Calu3 (cell line): ENCODE results near the gene GLIPR1L1. TPM values are rescaled to one million over a fixed set of nuclear protein-coding genes. Genes with fewer than 3 reads are reported as not detected.
"Not testable (repeated sequence)": the region's sequence is repeated elsewhere in the genome, so short reads cannot be mapped to it uniquely, and the experiment has no call there.

Experiments used
- BruUV-seq: library from RNA; stranded (reverse); fragments of 400-500 nt; replicated peaks from 2 replicates; lab custom pipeline; 2021; lab: Mats Ljungman, UMichigan
- CTCF ChIA-PET: fragments of 300-600 bp; sonication (Branson Sonifier 250); formaldehyde crosslinking; loops from one replicate; lab custom pipeline; 2022; ENCODE audit warnings: antibody characterized with exemption; lab: Charles Lee
- DNase-seq: peaks from one replicate; pipeline ENCODE4 v3.0.0; 2022
- H3K27ac Mint-ChIP-seq: one replicate; pipeline ENCODE4 v1.8.0; 2022; ENCODE audit warnings: mixed read lengths; ENCODE audit not compliant: unreplicated experiment
- H3K27me3 Mint-ChIP-seq: one replicate; pipeline ENCODE4 v1.8.0; 2022; ENCODE audit warnings: mixed read lengths; ENCODE audit not compliant: unreplicated experiment
- H3K36me3 Mint-ChIP-seq: one replicate; pipeline ENCODE4 v1.8.0; 2022; ENCODE audit warnings: mild to moderate bottlenecking, moderate library complexity, mixed read lengths; ENCODE audit not compliant: insufficient read depth, unreplicated experiment
- H3K4me1 Mint-ChIP-seq: one replicate; pipeline ENCODE4 v1.8.0; 2022; ENCODE audit warnings: mild to moderate bottlenecking, low read depth, mixed read lengths; ENCODE audit not compliant: unreplicated experiment
- H3K4me3 Mint-ChIP-seq: one replicate; pipeline ENCODE4 v1.8.0; 2022; ENCODE audit warnings: mild to moderate bottlenecking, low read depth, moderate library complexity, mixed read lengths; ENCODE audit not compliant: unreplicated experiment
- H3K9me3 Mint-ChIP-seq: one replicate; pipeline ENCODE4 v1.8.0; 2022; ENCODE audit warnings: low read depth, mixed read lengths; ENCODE audit not compliant: unreplicated experiment
- intact Hi-C: fragments of 100-400 bp; cut with micrococcal nuclease; formaldehyde crosslinking; loops from one replicate; pipeline ENCODE4 v1.10.0; 2022; ENCODE audit not compliant: unreplicated experiment
- total RNA-seq: library from RNA; stranded (reverse); gene quantifications from 2 replicates; pipeline ENCODE4 v1.2.3, GENCODE V29; 2022
- TF ChIP-seq, protein P1 (sequence below): fragments of 200-600 bp; IDR thresholded peaks from one replicate; pipeline ENCODE4 v1.8.0; 2022; ENCODE audit warnings: antibody characterized with exemption; ENCODE audit not compliant: unreplicated experiment

Gene GLIPR1L1
- total RNA-seq, 1 experiment from 2014 or later = not detected

DNA sequence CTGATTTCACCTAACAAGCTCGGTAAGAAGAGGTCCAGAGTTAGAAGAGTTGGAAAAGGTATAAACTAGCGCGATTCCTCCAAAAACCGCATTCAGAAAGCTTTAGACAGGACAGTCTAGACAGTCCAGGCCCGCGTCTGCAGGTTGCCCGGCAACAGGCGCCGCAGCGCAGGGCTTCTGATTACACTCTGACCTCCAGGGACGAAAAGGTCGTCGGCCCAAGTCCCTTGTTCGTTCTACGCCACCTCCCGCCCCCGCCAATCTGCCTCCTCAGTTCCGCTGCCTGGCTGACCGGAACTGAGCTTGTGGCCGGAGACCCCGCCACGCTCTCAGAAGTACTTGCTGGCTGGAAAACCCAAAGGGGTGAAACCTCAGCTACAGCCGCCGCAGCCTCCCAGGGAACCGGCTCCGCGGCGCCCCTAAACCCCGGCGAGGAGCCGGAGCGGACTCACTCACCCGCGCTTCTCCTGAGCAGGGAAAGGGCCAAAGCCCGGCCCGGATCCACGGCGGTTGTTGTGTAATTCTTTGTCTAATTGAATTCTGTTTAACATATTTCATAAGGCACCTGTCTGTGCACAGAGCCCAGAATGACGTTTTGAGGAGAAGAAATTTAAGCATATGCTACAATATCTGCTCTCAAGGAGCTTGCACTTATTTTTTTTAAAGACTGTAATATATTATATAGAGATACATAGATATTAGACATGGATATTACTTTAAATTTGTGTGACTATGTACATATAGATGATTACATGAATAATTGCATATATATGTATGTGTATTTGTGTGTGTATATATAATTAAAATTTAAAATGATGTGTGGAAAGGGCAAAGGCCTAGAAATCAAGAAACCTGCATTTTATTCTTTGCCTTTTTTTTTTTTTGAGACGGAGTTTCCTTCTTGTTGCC lies 4.3 kb upstream of the GLIPR1L1 start, which contains the start of gene CAPS2:
Gene CAPS2 (minus strand): TSS at position 407 of the 909 bp plus-strand sequence. CDS start 3,826 bp downstream, outside the sequence.
- no TSS peak for BruUV-seq
- TF ChIP-seq, protein P1, sequence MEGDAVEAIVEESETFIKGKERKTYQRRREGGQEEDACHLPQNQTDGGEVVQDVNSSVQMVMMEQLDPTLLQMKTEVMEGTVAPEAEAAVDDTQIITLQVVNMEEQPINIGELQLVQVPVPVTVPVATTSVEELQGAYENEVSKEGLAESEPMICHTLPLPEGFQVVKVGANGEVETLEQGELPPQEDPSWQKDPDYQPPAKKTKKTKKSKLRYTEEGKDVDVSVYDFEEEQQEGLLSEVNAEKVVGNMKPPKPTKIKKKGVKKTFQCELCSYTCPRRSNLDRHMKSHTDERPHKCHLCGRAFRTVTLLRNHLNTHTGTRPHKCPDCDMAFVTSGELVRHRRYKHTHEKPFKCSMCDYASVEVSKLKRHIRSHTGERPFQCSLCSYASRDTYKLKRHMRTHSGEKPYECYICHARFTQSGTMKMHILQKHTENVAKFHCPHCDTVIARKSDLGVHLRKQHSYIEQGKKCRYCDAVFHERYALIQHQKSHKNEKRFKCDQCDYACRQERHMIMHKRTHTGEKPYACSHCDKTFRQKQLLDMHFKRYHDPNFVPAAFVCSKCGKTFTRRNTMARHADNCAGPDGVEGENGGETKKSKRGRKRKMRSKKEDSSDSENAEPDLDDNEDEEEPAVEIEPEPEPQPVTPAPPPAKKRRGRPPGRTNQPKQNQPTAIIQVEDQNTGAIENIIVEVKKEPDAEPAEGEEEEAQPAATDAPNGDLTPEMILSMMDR = no peak
- H3K27ac Mint-ChIP-seq = peak within 1 kb of the TSS; percentile 63
- H3K36me3 Mint-ChIP-seq = peaks cover 20% of the 10 kb centered on the region
- CTCF ChIA-PET = interaction anchor here (0.7 to 1.5 kb wide), 3 partner anchors 12 to 554 kb away, joined by 3 to 4 read pairs (median 3); partner anchors contain the start of gene GLIPR1
- no peaks in the 10 kb centered on the region for H3K9me3 Mint-ChIP-seq
- H3K27me3 Mint-ChIP-seq = no peaks in the 10 kb centered on the region
- H3K4me1 Mint-ChIP-seq = peaks cover 10% of the 10 kb centered on the region
- H3K4me3 Mint-ChIP-seq = peak within 1 kb of the TSS; percentile 78
- peak; percentile 90 for DNase-seq
- intact Hi-C loops = no loop called here

DNA sequence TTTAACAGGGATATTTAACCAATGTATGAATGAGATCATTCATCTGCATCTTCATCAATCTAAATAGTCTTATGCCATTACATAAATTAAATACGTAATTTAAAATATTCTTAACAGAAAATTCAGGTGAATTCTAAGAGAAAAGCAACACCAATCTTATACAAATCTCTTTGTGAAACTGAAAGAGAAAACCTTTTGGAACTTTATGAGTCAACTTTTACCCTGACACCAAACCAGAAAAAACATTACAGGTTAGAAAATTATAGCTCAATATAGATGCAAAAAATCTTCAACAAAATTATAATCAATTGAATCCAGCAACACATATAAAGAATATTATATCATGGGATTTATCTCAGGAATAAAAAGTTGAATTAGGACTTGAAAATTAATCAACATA lies 3.4 kb downstream of the GLIPR1L1 start:
- no TSS peak for BruUV-seq
- peaks cover 17% of the 10 kb centered on the region for H3K4me1 Mint-ChIP-seq
- H3K36me3 Mint-ChIP-seq = peaks cover 10% of the 10 kb centered on the region
- H3K27me3 Mint-ChIP-seq = no peaks in the 10 kb centered on the region
- H3K27ac Mint-ChIP-seq = no peak overlapping the region
- DNase-seq = no peak
- no peaks in the 10 kb centered on the region for H3K9me3 Mint-ChIP-seq
- intact Hi-C loops = no loop called here
- H3K4me3 Mint-ChIP-seq = no peak overlapping the region
- CTCF ChIA-PET = no interaction called here
- TF ChIP-seq, protein P1 = no peak

DNA sequence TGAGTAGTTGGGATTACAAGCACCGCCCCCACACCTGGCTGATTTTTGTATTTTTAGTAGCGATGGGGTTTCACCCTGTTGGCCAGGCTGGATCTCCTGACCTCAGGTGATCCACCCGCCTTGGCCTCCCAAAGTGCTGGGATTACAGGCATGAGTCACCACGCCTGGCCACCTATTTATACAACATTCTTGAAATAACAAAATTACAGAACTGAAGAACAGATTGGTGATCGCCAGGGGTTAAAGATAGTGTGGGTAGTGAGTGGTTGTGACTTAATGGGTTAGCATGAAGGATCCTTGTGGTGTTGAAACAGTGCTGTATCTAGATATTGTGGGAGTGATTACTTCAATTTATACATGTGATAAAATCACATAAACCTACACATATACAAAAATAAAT lies 7.4 kb downstream of the GLIPR1L1 start:
- no TSS peak for BruUV-seq
- H3K36me3 Mint-ChIP-seq = no peaks in the 10 kb centered on the region
- H3K9me3 Mint-ChIP-seq = no peaks in the 10 kb centered on the region
- intact Hi-C loops = no loop called here
- TF ChIP-seq, protein P1 = no peak
- DNase-seq = no peak
- no peak overlapping the region for H3K4me3 Mint-ChIP-seq
- H3K4me1 Mint-ChIP-seq = peaks cover 26% of the 10 kb centered on the region
- CTCF ChIA-PET = interaction anchor here (0.9 kb wide), 1 partner anchor 7 kb away, joined by 3 read pairs; the partner anchor contains the start of gene GLIPR1L1
- no peaks in the 10 kb centered on the region for H3K27me3 Mint-ChIP-seq
- H3K27ac Mint-ChIP-seq = no peak overlapping the region

DNA sequence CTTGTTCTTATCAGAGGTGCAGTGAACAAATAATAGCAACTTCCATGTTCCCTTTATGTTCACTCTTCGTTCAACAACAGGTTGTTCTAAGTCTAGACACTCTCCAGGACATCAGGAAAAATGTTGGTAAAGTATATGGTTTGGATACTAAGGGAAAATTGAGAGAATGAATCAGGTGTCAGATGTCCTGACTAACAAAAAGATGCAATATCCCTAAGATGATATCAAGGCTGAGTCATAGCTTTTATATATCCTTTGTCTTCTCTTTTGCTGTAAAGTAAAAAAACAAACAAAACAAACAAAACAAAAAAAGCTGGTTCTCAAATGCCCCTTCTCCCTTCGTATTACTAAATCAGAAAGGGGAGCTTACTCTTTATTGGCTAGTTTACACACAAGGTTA lies 11.1 kb downstream of the GLIPR1L1 start:
- Mint-ChIP-seq H3K36me3 (no peaks in the 10 kb centered on the region), H3K4me1 (peaks cover 26% of the 10 kb centered on the region), H3K27me3 (no peaks in the 10 kb centered on the region), H3K27ac (no peak overlapping the region), H3K4me3 (no peak overlapping the region), H3K9me3 (no peaks in the 10 kb centered on the region)
- intact Hi-C loops = no loop called here
- CTCF ChIA-PET = interaction anchor here (0.8 to 0.9 kb wide), 2 partner anchors 11 to 45 kb away, joined by 3 read pairs; partner anchors contain the start of genes GLIPR1L1 and GLIPR1L2
- no peak for DNase-seq
- no TSS peak for BruUV-seq
- TF ChIP-seq, protein P1 = no peak

DNA sequence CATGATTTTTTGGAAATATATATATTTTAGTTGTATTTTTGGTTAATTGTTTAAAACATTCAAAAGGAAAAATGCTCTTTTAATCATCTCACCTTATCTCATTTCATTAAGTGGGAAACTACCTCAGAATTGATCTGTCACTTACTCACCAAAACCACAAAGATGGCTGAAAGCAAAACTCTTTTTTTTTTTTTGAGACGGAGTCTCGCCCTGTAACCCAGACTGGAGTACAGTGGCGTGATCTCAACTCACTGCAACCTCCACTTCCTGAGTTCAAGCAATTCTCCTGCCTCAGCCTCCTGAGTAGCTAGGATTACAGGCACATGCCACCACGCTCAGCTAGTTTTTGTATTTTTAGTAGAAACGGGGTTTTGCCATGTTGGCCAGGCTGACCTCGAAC lies 11.7 kb downstream of the GLIPR1L1 start:
- H3K27ac Mint-ChIP-seq, intact Hi-C loops, BruUV-seq, H3K9me3 Mint-ChIP-seq, H3K4me3 Mint-ChIP-seq, H3K36me3 Mint-ChIP-seq, H3K27me3 Mint-ChIP-seq: not testable (repeated sequence)
- DNase-seq = peak; percentile 49
- CTCF ChIA-PET = interaction anchor here (0.8 kb wide), 1 partner anchor 45 kb away, joined by 3 read pairs; the partner anchor contains the start of gene GLIPR1L2
- peaks cover 26% of the 10 kb centered on the region for H3K4me1 Mint-ChIP-seq
